GM12878 (cell line): ENCODE results near the gene TCF12. TPM values are rescaled to one million over a fixed set of nuclear protein-coding genes. Genes with fewer than 3 reads are reported as not detected.

Source experiments
- ATAC-seq: fragments of 200-7000 bp; cut with Tn5 transposase; 3 replicates; pipeline ENCODE4 v1.9.1; 2020; ENCODE audit warnings: mild to moderate bottlenecking, moderate library complexity
- BruUV-seq: library from RNA; stranded (reverse); fragments of 400-500 nt; replicated peaks from 2 replicates; lab custom pipeline; 2021; lab: Mats Ljungman, UMichigan
- CTCF ChIA-PET: fragments of 300-600 bp; sonication (Branson Sonifier 250); formaldehyde crosslinking; extraction: SDS; loops from one replicate; lab custom pipeline; 2021; ENCODE audit warnings: inconsistent platforms; lab: Yijun Ruan, JAX
- POLR2A ChIA-PET: fragments of 350-600 bp; formaldehyde crosslinking; extraction: SDS; loops from one replicate; lab custom pipeline; 2021; ENCODE audit warnings: inconsistent platforms; lab: Charles Lee
- RAD21 ChIA-PET: fragments of 300-600 bp; sonication (Branson Sonifier 250); formaldehyde crosslinking; loops from one replicate; lab custom pipeline; 2023; ENCODE audit warnings: antibody characterized with exemption; ENCODE audit not compliant: unreplicated experiment; lab: Charles Lee
- SMC1A ChIA-PET: fragments of 300-600 bp; sonication (Branson Sonifier 250); formaldehyde crosslinking; loops from one replicate; lab custom pipeline; 2023; ENCODE audit not compliant: unreplicated experiment, uncharacterized antibody; lab: Charles Lee
- DNase-seq: peaks from one replicate; pipeline ENCODE4 v3.0.0-alpha.2; 2011; ENCODE audit warnings: low read depth, low spot score
- FAIRE-seq: peaks from 3 replicates; lab custom pipeline; 2011; peaks lifted over from hg19 to GRCh38; lab: Jason Lieb, UNC
- H2AFZ ChIP-seq: 2 replicates; pipeline ENCODE4 v1.6.0; 2011; ENCODE audit warnings: low read depth, low read length, control low read depth; ENCODE audit not compliant: control insufficient read depth
- H3K27ac ChIP-seq: 2 replicates; pipeline ENCODE4 v1.5.1; 2011; ENCODE audit warnings: control low read depth; ENCODE audit not compliant: control insufficient read depth, insufficient read depth
- H3K27me3 ChIP-seq, 2 experiments: replicated peaks in 1 of 2; 2 replicates each; pipeline versions ENCODE4 v1.6.0 to v1.6.1; 2011; ENCODE audit warnings: low read length in 1 of 2; ENCODE audit not compliant: control insufficient read depth in 2 of 2, insufficient read depth in 2 of 2
- H3K36me3 ChIP-seq, 2 experiments: 2 replicates each; pipeline ENCODE4 v1.5.1; 2011; ENCODE audit warnings: low read length in 1 of 2; ENCODE audit not compliant: control insufficient read depth in 2 of 2, insufficient read depth in 2 of 2
- H3K4me1 ChIP-seq: 2 replicates; pipeline ENCODE4 v1.6.1; 2011; ENCODE audit warnings: mild to moderate bottlenecking, low read length, moderate library complexity, mixed read lengths; ENCODE audit not compliant: control insufficient read depth, insufficient read depth
- H3K4me2 ChIP-seq: 2 replicates; pipeline ENCODE4 v1.6.0; 2011; ENCODE audit warnings: control low read depth; ENCODE audit not compliant: control insufficient read depth, insufficient read depth
- H3K4me3 ChIP-seq: fragments of 200-600 bp; sonication (generic); 2 replicates; pipeline ENCODE4 v1.5.1; 2016
- H3K79me2 ChIP-seq: 2 replicates; pipeline ENCODE4 v1.6.0; 2011; ENCODE audit warnings: low read length; ENCODE audit not compliant: control insufficient read depth, insufficient read depth
- H3K9ac ChIP-seq: 2 replicates; pipeline ENCODE4 v1.8.0; 2011; ENCODE audit warnings: low read length, control low read depth, mixed read lengths; ENCODE audit not compliant: control insufficient read depth, insufficient read depth
- H3K9me3 ChIP-seq: replicated peaks from 3 replicates; pipeline ENCODE4 v1.5.1; 2011; ENCODE audit warnings: mild to moderate bottlenecking, low read length; ENCODE audit not compliant: control insufficient read depth, insufficient read depth
- H4K20me1 ChIP-seq: 2 replicates; pipeline ENCODE4 v1.6.0; 2011; ENCODE audit not compliant: control insufficient read depth, insufficient read depth
- CBX3 ChIP-seq: fragments of 200-600 bp; sonication (generic); IDR thresholded peaks from 2 replicates; pipeline ENCODE4 v1.6.1; 2016; ENCODE audit warnings: low read depth, borderline replicate concordance
- CHD4 ChIP-seq: fragments of 200-600 bp; sonication (generic); IDR thresholded peaks from 2 replicates; pipeline ENCODE4 v1.6.1; 2016; ENCODE audit warnings: mild to moderate bottlenecking
- E2F8 ChIP-seq: fragments of 450-650 bp; IDR thresholded peaks from 2 replicates; pipeline ENCODE4 v1.6.1; 2018; ENCODE audit warnings: mild to moderate bottlenecking, low read depth, moderate library complexity; ENCODE audit not compliant: partially characterized antibody
- EED ChIP-seq: sonication (generic); IDR thresholded peaks from 2 replicates; pipeline ENCODE4 v1.6.1; 2016; ENCODE audit warnings: antibody characterized with exemption, low read depth
- EZH2 ChIP-seq: IDR thresholded peaks from 2 replicates; pipeline ENCODE4 v1.6.1; 2012; ENCODE audit warnings: low read depth, mild to moderate bottlenecking, control low read depth, inconsistent platforms, low read length, borderline replicate concordance; ENCODE audit not compliant: control insufficient read depth
- GABPA ChIP-seq: IDR thresholded peaks from 2 replicates; pipeline ENCODE4 v1.6.1; 2014; ENCODE audit warnings: antibody characterized with exemption, low read depth, mild to moderate bottlenecking, inconsistent platforms
- HCFC1 ChIP-seq: fragments of 150-350 bp; IDR thresholded peaks from 2 replicates; pipeline ENCODE4 v1.6.1; 2014; ENCODE audit warnings: low read length
- IKZF2 ChIP-seq, 2 experiments: fragments of 450-650 bp; IDR thresholded peaks; 2 replicates each; pipeline ENCODE4 v1.6.1; 2017; ENCODE audit warnings: mild to moderate bottlenecking in 2 of 2, moderate library complexity in 2 of 2
- MTA2 ChIP-seq: fragments of 450-650 bp; IDR thresholded peaks from 2 replicates; pipeline ENCODE4 v1.6.1; 2016; ENCODE audit warnings: low read depth, mild to moderate bottlenecking, moderate library complexity
- PAX8 ChIP-seq: fragments of 450-650 bp; IDR thresholded peaks from 2 replicates; pipeline ENCODE4 v1.6.1; 2017; ENCODE audit warnings: mild to moderate bottlenecking, moderate library complexity
- POLR2AphosphoS5 ChIP-seq: IDR thresholded peaks from 2 replicates; pipeline ENCODE4 v1.6.1; 2011; ENCODE audit warnings: mild to moderate bottlenecking, low read length, inconsistent platforms
- RUNX3 ChIP-seq: IDR thresholded peaks from 2 replicates; pipeline ENCODE4 v1.6.1; 2012; ENCODE audit warnings: low read length, inconsistent platforms
- SIX5 ChIP-seq: IDR thresholded peaks from 2 replicates; pipeline ENCODE4 v1.6.1; 2011; ENCODE audit warnings: mild to moderate bottlenecking, low read depth, low read length, moderate library complexity; ENCODE audit not compliant: severe bottlenecking
- SP1 ChIP-seq: IDR thresholded peaks from one replicate; pipeline ENCODE4 v1.6.1; 2011; ENCODE audit warnings: low read depth, low read length
- SRF ChIP-seq, 2 experiments: IDR thresholded peaks; 2 replicates each; pipeline ENCODE4 v1.6.1; 2011; ENCODE audit warnings: low read depth in 2 of 2, low read length in 2 of 2, mild to moderate bottlenecking in 1 of 2, moderate library complexity in 1 of 2
- WGBS: methylation state at CpG from one replicate; pipeline ENCODE4 v1.1.6; 2016; ENCODE audit warnings: low lambda C conversion rate; ENCODE audit not compliant: insufficient replicate concordance, insufficient coverage; ENCODE audit errors: missing lambda C conversion rate; 5-methylcytosine and 5-hydroxymethylcytosine counted together
- in situ Hi-C: fragments of 300-500 bp; cut with MboI; formaldehyde crosslinking; loops from 9 replicates; pipeline ENCODE4 v1.14.3; 2018; ENCODE audit warnings: mixed read lengths
- intact Hi-C: fragments of 100-400 bp; cut with micrococcal nuclease; formaldehyde crosslinking; loops from one replicate; pipeline ENCODE4 v1.14.2; 2022; ENCODE audit not compliant: unreplicated experiment
- polyA plus RNA-seq, 11 experiments: library from polyadenylated mRNA; depleted of rRNA in 4 of 11; unstranded in 6 of 11; stranded (reverse) in 5 of 11; fragments of >200 nt; fragmentation: Nextera tagmentation in 4 of 11; fragmentation: Illumina TruSeq in 1 of 11; extraction: Ambion mirVana in 4 of 11; extraction: Trizol in 1 of 11; gene quantifications; 1 replicate in 1 of 11; 2 replicates in 10 of 11; pipeline versions ENCODE4 v1.2.1 to v1.2.3, GENCODE V29; 2011 to 2016; ENCODE audit warnings: inconsistent platforms in 2 of 11, missing spikeins in 2 of 11, low read depth in 1 of 11
- total RNA-seq, 4 experiments: library from RNA; depleted of rRNA in 3 of 4; stranded (reverse); fragments of >200 nt in 3 of 4; fragmentation: Illumina TruSeq in 1 of 4; extraction: Trizol in 1 of 4; gene quantifications; 2 replicates each; pipeline versions ENCODE4 v1.2.1 to v1.2.3, GENCODE V29; 2013 to 2021
- TF ChIP-seq, protein P1 (sequence below): fragments of 450-650 bp; IDR thresholded peaks from 2 replicates; pipeline ENCODE4 v1.6.1; 2016; ENCODE audit warnings: mild to moderate bottlenecking

Gene TCF12
- total and polyA plus RNA-seq, 10 of the 15 experiments (the other 5 are each of a cell fraction or from before 2014, with no cell fraction given) = 8.2 to 70.9 (median 49.5) TPM

DNA sequence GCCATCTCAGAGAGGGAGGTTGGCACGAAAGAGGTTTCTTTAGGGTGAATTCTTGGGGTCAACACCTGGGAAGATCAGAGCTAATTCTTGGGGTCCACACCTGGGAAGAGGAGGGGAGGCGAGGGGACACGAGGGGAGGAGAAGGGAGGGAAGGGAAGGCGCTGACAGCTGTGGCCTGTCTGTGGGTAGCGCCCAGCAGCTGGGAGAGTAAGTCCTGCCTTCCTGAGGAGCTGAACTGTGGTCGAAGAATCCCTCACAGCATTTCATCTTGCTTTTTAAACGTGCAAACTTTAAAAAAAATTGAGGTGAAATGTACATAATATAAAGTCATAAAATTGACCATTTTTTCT lies 394.7 kb downstream of the TCF12 start:
- in situ Hi-C loops = no loop called here
- Histone ChIP-seq H3K27me3 (no peaks in the 10 kb centered on the region), H3K27ac (no peak overlapping the region)
- no peak for TF ChIP-seq PAX8
- TF ChIP-seq GABPA = no peak
- TF ChIP-seq EED = no peak
- TF ChIP-seq RUNX3 = no peak
- TF ChIP-seq, protein P1, sequence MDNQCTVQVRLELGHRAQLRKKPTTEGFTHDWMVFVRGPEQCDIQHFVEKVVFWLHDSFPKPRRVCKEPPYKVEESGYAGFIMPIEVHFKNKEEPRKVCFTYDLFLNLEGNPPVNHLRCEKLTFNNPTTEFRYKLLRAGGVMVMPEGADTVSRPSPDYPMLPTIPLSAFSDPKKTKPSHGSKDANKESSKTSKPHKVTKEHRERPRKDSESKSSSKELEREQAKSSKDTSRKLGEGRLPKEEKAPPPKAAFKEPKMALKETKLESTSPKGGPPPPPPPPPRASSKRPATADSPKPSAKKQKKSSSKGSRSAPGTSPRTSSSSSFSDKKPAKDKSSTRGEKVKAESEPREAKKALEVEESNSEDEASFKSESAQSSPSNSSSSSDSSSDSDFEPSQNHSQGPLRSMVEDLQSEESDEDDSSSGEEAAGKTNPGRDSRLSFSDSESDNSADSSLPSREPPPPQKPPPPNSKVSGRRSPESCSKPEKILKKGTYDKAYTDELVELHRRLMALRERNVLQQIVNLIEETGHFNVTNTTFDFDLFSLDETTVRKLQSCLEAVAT = no peak
- no peak for TF ChIP-seq CHD4
- TF ChIP-seq EZH2 = no peak
- TF ChIP-seq POLR2AphosphoS5 = no peak
- TF ChIP-seq SIX5 = no peak
- TF ChIP-seq HCFC1 = no peak
- no peak for TF ChIP-seq CBX3
- no peak for TF ChIP-seq IKZF2 (IDR thresholded peaks at IDR 0.05)
- TF ChIP-seq SP1 = no peak
- no peak for TF ChIP-seq MTA2
- TF ChIP-seq E2F8 = no peak
- TF ChIP-seq SRF (IDR thresholded peaks at IDR 0.05; ENCODE audit: low read depth in 2 of 2, low read length in 2 of 2) = no peak
- TF ChIP-seq, all 136 proteins: peak for 0
- BruUV-seq = no TSS peak
- ChIA-PET POLR2A (no interaction called here), RAD21 (no interaction called here), CTCF (interaction anchor here (0.6 to 13.7 kb wide), 3 partner anchors 17 to 201 kb away, joined by 3 to 267 read pairs (median 3); no protein-coding TSS in a partner anchor), SMC1A (interaction anchor here (0.9 kb wide), 1 partner anchor 93 kb away, joined by 3 read pairs; no protein-coding TSS in a partner anchor)
- H3K36me3 ChIP-seq = no peaks in the 10 kb centered on the region
- FAIRE-seq = no peak
- no peaks in the 10 kb centered on the region for H3K4me1 ChIP-seq
- H2AFZ ChIP-seq = no peak overlapping the region
- ATAC-seq = no peak
- H3K9me3 ChIP-seq = no peaks in the 10 kb centered on the region
- intact Hi-C loops = no loop called here
- H3K4me3 ChIP-seq = no peak overlapping the region
- WGBS = 63% methylated on average over 7 of the region's 7 CpGs
- H3K9ac ChIP-seq = no peak overlapping the region
- H3K4me2 ChIP-seq = no peak overlapping the region
- H3K79me2 ChIP-seq = no peaks in the 10 kb centered on the region
- no peak for DNase-seq
- no peaks in the 10 kb centered on the region for H4K20me1 ChIP-seq
